PFSK-1 (cell line): ENCODE data around the gene PYGO1.
A peak's percentile ranks its signal among the peaks of the same experiment; 100 is the strongest.

ENCODE experiments used
- FOXP2 ChIP-seq: optimal IDR thresholded peaks from 2 replicates; pipeline ENCODE3; 2011; ENCODE audit warnings: borderline replicate concordance, control low read depth, inconsistent platforms; ENCODE audit not compliant: insufficient read depth; ENCODE audit errors: extremely low read length, extremely low read depth
- POLR2AphosphoS5 ChIP-seq: IDR thresholded peaks from 2 replicates; pipeline ENCODE4 v1.6.1; 2012; ENCODE audit warnings: low read depth, mild to moderate bottlenecking, control low read depth, low read length, moderate library complexity
- SIN3A ChIP-seq: IDR thresholded peaks from 2 replicates; pipeline ENCODE4 v1.6.1; 2012; ENCODE audit warnings: mild to moderate bottlenecking, low read length, moderate library complexity, borderline replicate concordance; ENCODE audit not compliant: insufficient read depth
- TAF1 ChIP-seq: IDR thresholded peaks from 2 replicates; pipeline ENCODE4 v1.6.1; 2012; ENCODE audit warnings: low read length, control low read depth, borderline replicate concordance; ENCODE audit not compliant: insufficient read depth
- TF ChIP-seq, protein P1 (sequence below), 2 experiments: IDR thresholded peaks; 2 replicates each; pipeline versions ENCODE4 v1.6.1 to v1.8.0; 2011 to 2012; ENCODE audit warnings: low read depth in 2 of 2, low read length in 2 of 2, control low read depth in 1 of 2, inconsistent platforms in 1 of 2, mild to moderate bottlenecking in 1 of 2, moderate library complexity in 1 of 2; ENCODE audit not compliant: insufficient read depth in 1 of 2

PYGO1 gene

DNA sequence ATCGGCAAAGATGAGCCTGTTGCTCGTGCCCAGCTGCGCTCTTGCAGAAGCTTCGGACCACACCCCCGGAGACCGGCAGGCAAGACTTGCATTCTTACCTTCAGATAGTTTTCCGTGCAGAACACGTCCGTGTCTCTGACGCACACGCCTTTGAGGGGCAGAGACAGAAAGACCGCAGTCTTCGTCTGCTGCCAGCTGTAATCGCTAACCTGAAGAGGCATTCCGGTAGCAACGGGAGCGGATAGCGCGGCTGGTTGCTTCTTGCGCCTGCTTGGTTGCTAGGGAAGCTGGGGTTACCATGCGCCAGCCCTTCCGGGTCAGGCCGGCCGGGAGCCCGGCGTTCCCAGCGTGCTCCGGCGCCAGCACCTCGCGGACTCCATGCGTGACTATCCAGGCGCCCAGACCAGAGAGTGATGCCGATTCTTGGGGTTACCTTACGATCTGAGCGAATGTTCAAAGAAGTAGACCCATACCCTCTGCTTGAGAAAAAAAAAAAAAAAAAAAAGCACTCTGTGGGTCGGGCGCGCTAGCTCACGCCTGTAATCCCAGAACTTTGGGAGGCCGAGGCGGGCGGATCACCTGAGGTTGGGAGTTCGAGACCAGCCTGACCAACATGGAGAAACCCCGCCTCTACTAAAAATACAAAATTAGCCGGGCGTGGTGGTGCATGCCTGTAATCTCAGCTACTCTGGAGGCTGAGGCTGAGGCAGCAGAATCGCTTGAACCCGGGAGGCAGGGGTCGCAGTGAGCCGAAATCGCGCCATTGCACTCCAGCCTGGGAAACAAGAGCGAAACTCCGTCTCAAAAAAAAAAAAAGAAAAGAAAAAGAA, 89.8 kb downstream of the PYGO1 start:
- TF ChIP-seq FOXP2 (peak; percentile 79), POLR2AphosphoS5 (peak; percentile 67; the same call in 1 of the 2 replicates), SIN3A (peak; percentile 93; the same call in 1 of the 2 replicates)

DNA sequence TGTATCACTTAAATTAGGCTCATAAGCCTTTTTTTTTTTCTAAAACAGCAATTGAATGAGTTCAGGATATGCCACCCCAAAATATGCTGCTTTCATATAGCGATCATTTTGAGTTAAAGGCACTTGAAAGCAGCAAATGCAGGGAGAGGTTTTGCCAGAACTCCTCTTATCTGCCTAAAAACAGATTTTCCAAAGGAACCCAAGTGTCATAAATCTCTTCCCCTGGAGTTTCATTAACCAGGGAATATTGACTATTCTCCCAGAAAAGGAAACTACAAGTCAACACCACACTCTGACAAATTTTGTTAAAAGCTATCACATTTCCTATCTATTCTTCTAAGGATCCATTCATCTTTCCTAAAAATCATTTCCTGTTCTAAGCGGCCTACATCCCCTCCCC, 91.4 kb downstream of the PYGO1 start:
- TF ChIP-seq SIN3A (no peak), FOXP2 (no peak), TAF1 (no peak), POLR2AphosphoS5 (no peak)
- TF ChIP-seq, protein P1, sequence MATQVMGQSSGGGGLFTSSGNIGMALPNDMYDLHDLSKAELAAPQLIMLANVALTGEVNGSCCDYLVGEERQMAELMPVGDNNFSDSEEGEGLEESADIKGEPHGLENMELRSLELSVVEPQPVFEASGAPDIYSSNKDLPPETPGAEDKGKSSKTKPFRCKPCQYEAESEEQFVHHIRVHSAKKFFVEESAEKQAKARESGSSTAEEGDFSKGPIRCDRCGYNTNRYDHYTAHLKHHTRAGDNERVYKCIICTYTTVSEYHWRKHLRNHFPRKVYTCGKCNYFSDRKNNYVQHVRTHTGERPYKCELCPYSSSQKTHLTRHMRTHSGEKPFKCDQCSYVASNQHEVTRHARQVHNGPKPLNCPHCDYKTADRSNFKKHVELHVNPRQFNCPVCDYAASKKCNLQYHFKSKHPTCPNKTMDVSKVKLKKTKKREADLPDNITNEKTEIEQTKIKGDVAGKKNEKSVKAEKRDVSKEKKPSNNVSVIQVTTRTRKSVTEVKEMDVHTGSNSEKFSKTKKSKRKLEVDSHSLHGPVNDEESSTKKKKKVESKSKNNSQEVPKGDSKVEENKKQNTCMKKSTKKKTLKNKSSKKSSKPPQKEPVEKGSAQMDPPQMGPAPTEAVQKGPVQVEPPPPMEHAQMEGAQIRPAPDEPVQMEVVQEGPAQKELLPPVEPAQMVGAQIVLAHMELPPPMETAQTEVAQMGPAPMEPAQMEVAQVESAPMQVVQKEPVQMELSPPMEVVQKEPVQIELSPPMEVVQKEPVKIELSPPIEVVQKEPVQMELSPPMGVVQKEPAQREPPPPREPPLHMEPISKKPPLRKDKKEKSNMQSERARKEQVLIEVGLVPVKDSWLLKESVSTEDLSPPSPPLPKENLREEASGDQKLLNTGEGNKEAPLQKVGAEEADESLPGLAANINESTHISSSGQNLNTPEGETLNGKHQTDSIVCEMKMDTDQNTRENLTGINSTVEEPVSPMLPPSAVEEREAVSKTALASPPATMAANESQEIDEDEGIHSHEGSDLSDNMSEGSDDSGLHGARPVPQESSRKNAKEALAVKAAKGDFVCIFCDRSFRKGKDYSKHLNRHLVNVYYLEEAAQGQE (IDR thresholded peaks at IDR 0.05; ENCODE audit: insufficient read depth in 1 of 2, low read depth in 2 of 2, low read length in 2 of 2), result no peak

DNA sequence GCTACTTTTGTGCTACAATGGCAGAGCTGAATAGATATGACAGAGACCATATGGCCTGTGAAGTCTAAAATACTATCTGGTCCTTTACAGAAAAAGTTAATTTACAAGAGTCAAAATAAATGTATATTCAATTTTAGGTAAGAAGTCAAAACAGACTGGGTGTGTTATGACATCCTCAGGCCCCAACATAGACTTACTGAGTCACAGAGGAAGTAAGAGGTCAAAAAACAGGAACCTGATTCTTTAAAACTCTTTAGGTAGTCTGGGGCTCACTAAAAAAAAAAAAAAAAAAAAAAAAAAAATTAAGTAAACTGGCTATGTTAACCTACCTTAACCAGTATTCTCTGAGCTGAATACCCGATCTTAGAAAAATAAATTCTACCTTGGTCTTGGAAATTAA, 93.2 kb downstream of the PYGO1 start:
- TF ChIP-seq, protein P1 (IDR thresholded peaks at IDR 0.05; ENCODE audit: insufficient read depth in 1 of 2, low read depth in 2 of 2, low read length in 2 of 2), result no peak
- no peak for TF ChIP-seq POLR2AphosphoS5
- no peak for TF ChIP-seq FOXP2
- no peak for TF ChIP-seq SIN3A
